Keratinocyte (primary cell): ENCODE measurements around the gene CA7. TPM values are rescaled to one million over a fixed set of nuclear protein-coding genes. Genes with fewer than 3 reads are reported as not detected.

Experiments used
- DNase-seq: peaks from one replicate; pipeline ENCODE4 v3.0.0-alpha.2; 2011; ENCODE audit warnings: low read depth, missing footprints, low spot score
- FAIRE-seq: peaks from 2 replicates; lab custom pipeline; 2011; peaks lifted over from hg19 to GRCh38; lab: Jason Lieb, UNC
- H2AFZ ChIP-seq: 2 replicates; pipeline ENCODE4 v1.6.0; 2012; ENCODE audit warnings: low read length, control low read depth, inconsistent platforms; ENCODE audit not compliant: control insufficient read depth
- H3K27ac ChIP-seq: 2 replicates; pipeline ENCODE4 v1.5.1; 2011; ENCODE audit warnings: low read length; ENCODE audit not compliant: control insufficient read depth, insufficient read depth
- H3K27me3 ChIP-seq: 3 replicates; pipeline ENCODE4 v1.6.0; 2011; ENCODE audit warnings: low read length; ENCODE audit not compliant: control insufficient read depth, insufficient read depth; ENCODE audit errors: extremely low read depth
- H3K36me3 ChIP-seq, 2 experiments: 2 replicates in 1 of 2; 3 replicates in 1 of 2; pipeline ENCODE4 v1.5.1; 2011; ENCODE audit warnings: low read length in 2 of 2, mild to moderate bottlenecking in 1 of 2; ENCODE audit not compliant: control insufficient read depth in 2 of 2, insufficient read depth in 2 of 2; ENCODE audit errors: extremely low read depth in 1 of 2
- H3K4me1 ChIP-seq: 3 replicates; pipeline ENCODE4 v1.5.1; 2011; ENCODE audit warnings: low read length; ENCODE audit not compliant: control insufficient read depth, insufficient read depth; ENCODE audit errors: extremely low read depth
- H3K4me2 ChIP-seq: 3 replicates; pipeline ENCODE4 v1.6.0; 2011; ENCODE audit warnings: low read depth, low read length; ENCODE audit not compliant: control insufficient read depth, insufficient read depth; ENCODE audit errors: extremely low read depth
- H3K4me3 ChIP-seq, 3 experiments: fragments of 200-600 bp in 1 of 3; sonication (generic) in 1 of 3; 2 replicates in 2 of 3; 3 replicates in 1 of 3; pipeline ENCODE4 v1.5.1; 2011 to 2016; ENCODE audit warnings: low read length in 3 of 3, mild to moderate bottlenecking in 3 of 3, control low read depth in 2 of 3, inconsistent platforms in 1 of 3, low read depth in 1 of 3, mixed read lengths in 1 of 3, mixed run types in 1 of 3, moderate library complexity in 1 of 3; ENCODE audit not compliant: control insufficient read depth in 2 of 3, insufficient read depth in 2 of 3; ENCODE audit errors: extremely low read depth in 1 of 3
- H3K79me2 ChIP-seq: 2 replicates; pipeline ENCODE4 v1.6.0; 2012; ENCODE audit warnings: low read length; ENCODE audit not compliant: control insufficient read depth, insufficient read depth
- H3K9ac ChIP-seq: 3 replicates; pipeline ENCODE4 v1.6.0; 2011; ENCODE audit warnings: low read length; ENCODE audit not compliant: control insufficient read depth, insufficient read depth; ENCODE audit errors: extremely low read depth
- H3K9me1 ChIP-seq: 3 replicates; pipeline ENCODE4 v1.6.0; 2011; ENCODE audit warnings: low read length; ENCODE audit not compliant: control insufficient read depth, insufficient read depth; ENCODE audit errors: extremely low read depth
- H3K9me3 ChIP-seq: 2 replicates; pipeline ENCODE4 v1.5.1; 2012; ENCODE audit warnings: low read depth, low read length; ENCODE audit not compliant: control insufficient read depth
- H4K20me1 ChIP-seq: 3 replicates; pipeline ENCODE4 v1.6.0; 2011; ENCODE audit warnings: low read length; ENCODE audit not compliant: control insufficient read depth, insufficient read depth; ENCODE audit errors: extremely low read depth
- CTCF ChIP-seq, 3 experiments: IDR thresholded peaks in 1 of 3; conservative IDR thresholded peaks in 1 of 3; optimal IDR thresholded peaks in 1 of 3; 2 replicates in 2 of 3; 3 replicates in 1 of 3; pipeline versions ENCODE3 to v1.5.1; 2011; ENCODE audit warnings: low read length in 3 of 3, mild to moderate bottlenecking in 3 of 3, moderate library complexity in 2 of 3, control low read depth in 1 of 3, inconsistent platforms in 1 of 3; ENCODE audit not compliant: insufficient read depth in 2 of 3; ENCODE audit errors: extremely low read depth in 1 of 3
- EZH2 ChIP-seq: IDR thresholded peaks from one replicate; pipeline ENCODE4 v1.6.1; 2012; ENCODE audit warnings: inconsistent platforms, mild to moderate bottlenecking, low read length, moderate library complexity
- dilution Hi-C: fragments of 300-500 bp; cut with MboI; formaldehyde crosslinking; loops from one replicate; pipeline ENCODE4 v1.7.0; 2020; ENCODE audit warnings: low sequenced_read_pairs; ENCODE audit not compliant: extremely low pct_ligation_motif_present
- polyA plus RNA-seq, 5 experiments: library from polyadenylated mRNA; depleted of rRNA in 3 of 5; stranded (reverse) in 3 of 5; stranded (forward) in 1 of 5; unstranded in 1 of 5; fragments of >200 nt; gene quantifications; 1 replicate in 1 of 5; 2 replicates in 3 of 5; 3 replicates in 1 of 5; pipeline versions ENCODE4 v1.2.1 to v1.2.3, GENCODE V29; 2011 to 2012; ENCODE audit warnings: missing spikeins in 2 of 5, low read depth in 1 of 5, low replicate concordance in 1 of 5

CA7 gene
- polyA plus RNA-seq, 1 donor (not counting 4 experiments of a cell fraction or from before 2014, with no cell fraction given) = not detected

GRCh38 chr16:66842765-66843164 lies 1.4 kb upstream of the CA7 start:
- FAIRE-seq (no peak), DNase-seq (no peak)
- dilution Hi-C loops = no loop called here
- H3K4me1 ChIP-seq = no peaks in the 10 kb centered on the region
- H3K79me2 ChIP-seq = no peaks in the 10 kb centered on the region
- H3K9ac ChIP-seq = no peak overlapping the region
- H3K4me2 ChIP-seq = no peak overlapping the region
- no peaks in the 10 kb centered on the region for H3K36me3 ChIP-seq
- H3K9me1 ChIP-seq = no peaks in the 10 kb centered on the region
- H3K27ac ChIP-seq = no peak overlapping the region
- TF ChIP-seq EZH2 (no peak), CTCF (optimal IDR thresholded peaks at IDR 0.05 in 1 of 3, IDR thresholded peaks at IDR 0.05 in 1 of 3, conservative IDR thresholded peaks at IDR 0.05 in 1 of 3; ENCODE audit: extremely low read depth in 1 of 3, insufficient read depth in 2 of 3, low read length in 3 of 3) (no peak)
- H2AFZ ChIP-seq = no peak overlapping the region
- H3K27me3 ChIP-seq = peaks cover 45% of the 10 kb centered on the region
- H3K9me3 ChIP-seq = no peaks in the 10 kb centered on the region
- H4K20me1 ChIP-seq = no peaks in the 10 kb centered on the region
- H3K4me3 ChIP-seq = no peak overlapping the region

GRCh38 chr16:66843191-66843590 lies 1.0 kb upstream of the CA7 start:
- Histone ChIP-seq H3K4me2 (no peak overlapping the region), H2AFZ (no peak overlapping the region), H3K9ac (no peak overlapping the region), H3K27me3 (peaks cover 46% of the 10 kb centered on the region), H3K27ac (no peak overlapping the region), H3K79me2 (no peaks in the 10 kb centered on the region), H3K4me1 (no peaks in the 10 kb centered on the region), H3K9me3 (no peaks in the 10 kb centered on the region), H3K9me1 (no peaks in the 10 kb centered on the region), H3K36me3 (no peaks in the 10 kb centered on the region), H3K4me3 (no peak overlapping the region), H4K20me1 (no peaks in the 10 kb centered on the region)
- DNase-seq (no peak), FAIRE-seq (no peak)
- no peak for TF ChIP-seq CTCF (optimal IDR thresholded peaks at IDR 0.05 in 1 of 3, IDR thresholded peaks at IDR 0.05 in 1 of 3, conservative IDR thresholded peaks at IDR 0.05 in 1 of 3; ENCODE audit: extremely low read depth in 1 of 3, insufficient read depth in 2 of 3, low read length in 3 of 3)
- no peak for TF ChIP-seq EZH2
- dilution Hi-C loops = no loop called here
